Measurements from ENCODE around the gene PMEPA1.

Gene PMEPA1

GRCh38 chr20:57605878-57606277 lies 103.9 kb downstream of the PMEPA1 start:
- DNase-seq: no peak

GRCh38 chr20:57605045-57605444 lies 104.8 kb downstream of the PMEPA1 start:
- no peak for DNase-seq

- no peak for DNase-seq
Measured at GRCh38 chr20:57603120-57603519, 106.7 kb downstream of the PMEPA1 start.

DNA sequence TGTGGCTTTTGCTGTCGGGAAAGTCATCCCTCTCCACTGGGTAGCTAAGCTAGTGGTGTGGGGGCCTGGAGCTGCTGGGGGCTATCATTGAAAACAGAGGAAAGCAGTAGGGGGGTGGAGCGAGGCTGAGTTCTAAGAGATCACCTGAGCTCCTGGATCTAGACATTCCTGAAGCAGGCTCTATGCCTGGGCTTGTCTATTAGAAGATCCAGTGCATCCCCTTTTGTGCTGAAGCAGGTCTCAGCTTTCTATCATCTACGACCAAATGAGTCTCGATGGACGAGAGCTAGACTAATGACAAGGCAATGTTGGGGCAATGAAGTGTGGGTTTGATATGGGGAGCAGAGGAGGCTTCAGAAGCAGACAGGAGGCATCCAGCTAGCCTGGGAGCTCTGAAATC lies 108.1 kb downstream of the PMEPA1 start:
- DNase-seq: no peak

DNA sequence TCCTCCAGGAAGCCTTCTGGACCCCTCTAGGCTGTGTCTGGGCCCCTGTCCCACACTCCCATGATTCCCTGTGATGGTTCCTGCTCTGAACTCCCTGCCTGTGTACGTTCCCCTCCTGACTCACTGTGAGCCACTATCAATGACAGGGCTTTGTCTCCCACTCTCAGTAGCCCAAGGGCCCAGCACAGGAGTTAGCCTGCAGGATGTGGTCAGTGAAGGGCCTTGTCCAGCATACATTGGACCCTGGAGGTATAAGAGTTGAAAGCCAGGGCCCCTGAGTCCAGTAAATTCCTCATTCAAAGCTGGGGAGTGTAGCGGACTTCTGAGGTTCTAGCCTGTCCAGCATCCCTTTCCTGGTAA lies 108.6 kb downstream of the PMEPA1 start:
- no peak for DNase-seq

- DNase-seq: peak; percentile 51
Measured at GRCh38 chr20:57600320-57601210, 109.2 kb downstream of the PMEPA1 start.

- DNase-seq: no peak
Measured at GRCh38 chr20:57598491-57598890, 111.3 kb downstream of the PMEPA1 start.

Data from fibroblast of skin of back (primary cell).